Brain microvascular endothelial cell (primary cell): Measurements from ENCODE around the gene GHRH.
A peak's percentile ranks its signal among the peaks of the same experiment; 100 is the strongest.

Source experiments
- DNase-seq: peaks from one replicate; pipeline ENCODE4 v3.0.0-alpha.2; 2020
- H3K27ac ChIP-seq: fragments of 250-450 bp; sonication (Bioruptor Pico); 2 replicates; pipeline ENCODE4 v1.5.1; 2020; ENCODE audit warnings: mild to moderate bottlenecking, moderate library complexity
- H3K27me3 ChIP-seq: fragments of 250-450 bp; sonication (Bioruptor Pico); replicated peaks from 2 replicates; pipeline ENCODE4 v1.5.1; 2020; ENCODE audit warnings: mild to moderate bottlenecking
- H3K36me3 ChIP-seq: fragments of 250-450 bp; sonication (Bioruptor Pico); replicated peaks from 2 replicates; pipeline ENCODE4 v1.5.1; 2020; ENCODE audit warnings: mild to moderate bottlenecking
- H3K4me3 ChIP-seq: 2 replicates; pipeline ENCODE4 v1.5.1; 2011; ENCODE audit warnings: low read depth, mild to moderate bottlenecking, control low read depth, low read length, moderate library complexity
- CTCF ChIP-seq: IDR thresholded peaks from 2 replicates; pipeline ENCODE4 v1.5.1; 2011; ENCODE audit warnings: low read depth, mild to moderate bottlenecking, moderate library complexity, low read length, control low read depth, inconsistent platforms; ENCODE audit errors: missing control alignments
- in situ Hi-C: cut with HindIII; loops from 2 replicates; pipeline ENCODE4 v1.10.0; 2017; ENCODE audit warnings: low sequenced_read_pairs, low pct_ligation_motif_present

Gene GHRH

GRCh38 chr20:37274851-37275524 lies 13.4 kb upstream of the GHRH start:
- Histone ChIP-seq H3K4me3 (no peak overlapping the region), H3K36me3 (no peaks in the 10 kb centered on the region), H3K27me3 (no peaks in the 10 kb centered on the region), H3K27ac (no peak overlapping the region)
- in situ Hi-C loops: loop anchor here (25.0 kb wide), 1 partner anchor 262 kb away; the partner anchor contains the start of gene BLCAP
- DNase-seq: no peak
- TF ChIP-seq CTCF: no peak

GRCh38 chr20:37273988-37274387 lies 12.4 kb upstream of the GHRH start:
- DNase-seq: no peak
- in situ Hi-C loops: loop anchor here (25.0 kb wide), 1 partner anchor 263 kb away; the partner anchor contains the start of gene BLCAP
- Histone ChIP-seq H3K4me3 (no peak overlapping the region), H3K27me3 (no peaks in the 10 kb centered on the region), H3K36me3 (no peaks in the 10 kb centered on the region), H3K27ac (no peak overlapping the region)
- TF ChIP-seq CTCF: no peak

- no peak overlapping the region for H3K27ac ChIP-seq
- no peak for TF ChIP-seq CTCF
- H3K4me3 ChIP-seq: no peak overlapping the region
- no peak for DNase-seq
- in situ Hi-C loops: loop anchor here (25.0 kb wide), 1 partner anchor 266 kb away; the partner anchor contains the start of gene BLCAP
- no peaks in the 10 kb centered on the region for H3K27me3 ChIP-seq
- no peaks in the 10 kb centered on the region for H3K36me3 ChIP-seq
Observed at GRCh38 chr20:37271421-37271768, 9.8 kb upstream of the GHRH start.

GRCh38 chr20:37270576-37271420 lies 9.2 kb upstream of the GHRH start:
- Histone ChIP-seq H3K27me3 (no peaks in the 10 kb centered on the region), H3K27ac (peak overlapping the region; percentile 55), H3K36me3 (no peaks in the 10 kb centered on the region), H3K4me3 (no peak overlapping the region)
- no peak for TF ChIP-seq CTCF
- in situ Hi-C loops: loop anchor here (25.0 kb wide), 1 partner anchor 267 kb away; the partner anchor contains the start of gene BLCAP
- peak; percentile 66 for DNase-seq

GRCh38 chr20:37267667-37268313 lies 6.2 kb upstream of the GHRH start:
- no peak overlapping the region for H3K27ac ChIP-seq
- no peak for DNase-seq
- no peaks in the 10 kb centered on the region for H3K27me3 ChIP-seq
- TF ChIP-seq CTCF: no peak
- H3K4me3 ChIP-seq: no peak overlapping the region
- no peaks in the 10 kb centered on the region for H3K36me3 ChIP-seq
- in situ Hi-C loops: loop anchor here (25.0 kb wide), 1 partner anchor 270 kb away; the partner anchor contains the start of gene BLCAP
